ENCODE results near the gene SDK2.

Gene SDK2

GRCh38 chr17:73452009-73452408 is 192.2 kb downstream of the SDK2 start:
- no peak for DNase-seq (ENCODE audit: low read depth)

GRCh38 chr17:73447319-73447718 is 196.9 kb downstream of the SDK2 start:
- no peak for DNase-seq (ENCODE audit: low read depth)

GRCh38 chr17:73446617-73447016 is 197.6 kb downstream of the SDK2 start:
- DNase-seq (ENCODE audit: low read depth), result no peak

GRCh38 chr17:73445466-73445865 is 198.8 kb downstream of the SDK2 start:
- DNase-seq (ENCODE audit: low read depth), result no peak

- DNase-seq (ENCODE audit: low read depth), result no peak
These were observed 200.2 kb downstream of the SDK2 start for GRCh38 chr17:73444021-73444420.

GRCh38 chr17:73439597-73439996 is 204.6 kb downstream of the SDK2 start:
- DNase-seq (ENCODE audit: low read depth), result no peak

- no peak for DNase-seq (ENCODE audit: low read depth)
These were observed 206.4 kb downstream of the SDK2 start for GRCh38 chr17:73437826-73438225.

- no peak for DNase-seq (ENCODE audit: low read depth)
These were observed 207.3 kb downstream of the SDK2 start for GRCh38 chr17:73436954-73437353.

GRCh38 chr17:73435412-73435811 is 208.8 kb downstream of the SDK2 start:
- DNase-seq (ENCODE audit: low read depth), result no peak

GRCh38 chr17:73434154-73434553 is 210.1 kb downstream of the SDK2 start:
- DNase-seq (ENCODE audit: low read depth), result no peak

GRCh38 chr17:73433501-73433900 is 210.7 kb downstream of the SDK2 start:
- DNase-seq (ENCODE audit: low read depth), result no peak

- DNase-seq (ENCODE audit: low read depth), result no peak
These were observed 211.5 kb downstream of the SDK2 start for GRCh38 chr17:73432624-73433190.

GRCh38 chr17:73431401-73432205 is 212.6 kb downstream of the SDK2 start:
- no peak for DNase-seq (ENCODE audit: low read depth)

GRCh38 chr17:73430848-73431247 is 213.4 kb downstream of the SDK2 start:
- DNase-seq (ENCODE audit: low read depth), result no peak

GRCh38 chr17:73430165-73430680 is 214.0 kb downstream of the SDK2 start:
- no peak for DNase-seq (ENCODE audit: low read depth)

GRCh38 chr17:73429440-73430164 is 214.6 kb downstream of the SDK2 start:
- peak; percentile 49 for DNase-seq (ENCODE audit: low read depth)

- DNase-seq (ENCODE audit: low read depth), result no peak
These were observed 217.0 kb downstream of the SDK2 start for GRCh38 chr17:73427198-73427597.

GRCh38 chr17:73424571-73424970 is 219.7 kb downstream of the SDK2 start:
- no peak for DNase-seq (ENCODE audit: low read depth)

- no peak for DNase-seq (ENCODE audit: low read depth)
These were observed 220.4 kb downstream of the SDK2 start for GRCh38 chr17:73423806-73424205.

- DNase-seq (ENCODE audit: low read depth), result no peak
These were observed 221.0 kb downstream of the SDK2 start for GRCh38 chr17:73423159-73423715.

- no peak for DNase-seq (ENCODE audit: low read depth)
These were observed 222.1 kb downstream of the SDK2 start for GRCh38 chr17:73422121-73422520.

- no peak for DNase-seq (ENCODE audit: low read depth)
These were observed 223.3 kb downstream of the SDK2 start for GRCh38 chr17:73420897-73421296.

GRCh38 chr17:73419881-73420280 is 224.4 kb downstream of the SDK2 start:
- DNase-seq (ENCODE audit: low read depth), result no peak

Data from T-helper 22 cell (primary cell).